SH-SY5Y (cell line): Measurements from ENCODE around the gene EIF3I.

Source experiments
- GATA2 ChIP-seq: IDR thresholded peaks from 2 replicates; pipeline ENCODE4 v1.6.1; 2011; ENCODE audit warnings: mild to moderate bottlenecking, low read depth, low read length
- GATA3 ChIP-seq: IDR thresholded peaks from 2 replicates; pipeline ENCODE4 v1.6.1; 2011; ENCODE audit warnings: low read depth, mild to moderate bottlenecking, low read length, moderate library complexity

- no peak for TF ChIP-seq GATA3
- TF ChIP-seq GATA2: 0 out of 2 replicates have a peak, but pooled peaks have one; percentile 35
Measured at GRCh38 chr1:32273391-32274208, 51.4 kb downstream of the EIF3I start.
